GM12878 (cell line): ENCODE results near the gene SLC17A2. TPM values are rescaled to one million over a fixed set of nuclear protein-coding genes. Genes with fewer than 3 reads are reported as not detected.

Source experiments
- ATAC-seq: fragments of 200-7000 bp; cut with Tn5 transposase; 3 replicates; pipeline ENCODE4 v1.9.1; 2020; ENCODE audit warnings: mild to moderate bottlenecking, moderate library complexity
- BruUV-seq: library from RNA; stranded (reverse); fragments of 400-500 nt; replicated peaks from 2 replicates; lab custom pipeline; 2021; lab: Mats Ljungman, UMichigan
- CTCF ChIA-PET: fragments of 300-600 bp; sonication (Branson Sonifier 250); formaldehyde crosslinking; extraction: SDS; loops from one replicate; lab custom pipeline; 2021; ENCODE audit warnings: inconsistent platforms; lab: Yijun Ruan, JAX
- POLR2A ChIA-PET: fragments of 350-600 bp; formaldehyde crosslinking; extraction: SDS; loops from one replicate; lab custom pipeline; 2021; ENCODE audit warnings: inconsistent platforms; lab: Charles Lee
- RAD21 ChIA-PET: fragments of 300-600 bp; sonication (Branson Sonifier 250); formaldehyde crosslinking; loops from one replicate; lab custom pipeline; 2023; ENCODE audit warnings: antibody characterized with exemption; ENCODE audit not compliant: unreplicated experiment; lab: Charles Lee
- SMC1A ChIA-PET: fragments of 300-600 bp; sonication (Branson Sonifier 250); formaldehyde crosslinking; loops from one replicate; lab custom pipeline; 2023; ENCODE audit not compliant: unreplicated experiment, uncharacterized antibody; lab: Charles Lee
- DNase-seq: peaks from one replicate; pipeline ENCODE4 v3.0.0-alpha.2; 2011; ENCODE audit warnings: low read depth, low spot score
- FAIRE-seq: peaks from 3 replicates; lab custom pipeline; 2011; peaks lifted over from hg19 to GRCh38; lab: Jason Lieb, UNC
- H2AFZ ChIP-seq: 2 replicates; pipeline ENCODE4 v1.6.0; 2011; ENCODE audit warnings: low read depth, low read length, control low read depth; ENCODE audit not compliant: control insufficient read depth
- H3K27ac ChIP-seq: 2 replicates; pipeline ENCODE4 v1.5.1; 2011; ENCODE audit warnings: control low read depth; ENCODE audit not compliant: control insufficient read depth, insufficient read depth
- H3K27me3 ChIP-seq, 2 experiments: replicated peaks in 1 of 2; 2 replicates each; pipeline versions ENCODE4 v1.6.0 to v1.6.1; 2011; ENCODE audit warnings: low read length in 1 of 2; ENCODE audit not compliant: control insufficient read depth in 2 of 2, insufficient read depth in 2 of 2
- H3K36me3 ChIP-seq, 2 experiments: 2 replicates each; pipeline ENCODE4 v1.5.1; 2011; ENCODE audit warnings: low read length in 1 of 2; ENCODE audit not compliant: control insufficient read depth in 2 of 2, insufficient read depth in 2 of 2
- H3K4me1 ChIP-seq: 2 replicates; pipeline ENCODE4 v1.6.1; 2011; ENCODE audit warnings: mild to moderate bottlenecking, low read length, moderate library complexity, mixed read lengths; ENCODE audit not compliant: control insufficient read depth, insufficient read depth
- H3K4me2 ChIP-seq: 2 replicates; pipeline ENCODE4 v1.6.0; 2011; ENCODE audit warnings: control low read depth; ENCODE audit not compliant: control insufficient read depth, insufficient read depth
- H3K4me3 ChIP-seq: fragments of 200-600 bp; sonication (generic); 2 replicates; pipeline ENCODE4 v1.5.1; 2016
- H3K79me2 ChIP-seq: 2 replicates; pipeline ENCODE4 v1.6.0; 2011; ENCODE audit warnings: low read length; ENCODE audit not compliant: control insufficient read depth, insufficient read depth
- H3K9ac ChIP-seq: 2 replicates; pipeline ENCODE4 v1.8.0; 2011; ENCODE audit warnings: low read length, control low read depth, mixed read lengths; ENCODE audit not compliant: control insufficient read depth, insufficient read depth
- H3K9me3 ChIP-seq: replicated peaks from 3 replicates; pipeline ENCODE4 v1.5.1; 2011; ENCODE audit warnings: mild to moderate bottlenecking, low read length; ENCODE audit not compliant: control insufficient read depth, insufficient read depth
- H4K20me1 ChIP-seq: 2 replicates; pipeline ENCODE4 v1.6.0; 2011; ENCODE audit not compliant: control insufficient read depth, insufficient read depth
- CREB1 ChIP-seq: IDR thresholded peaks from 2 replicates; pipeline ENCODE4 v1.6.1; 2012; ENCODE audit warnings: low read depth, mild to moderate bottlenecking, inconsistent platforms
- HDAC6 ChIP-seq: fragments of 200-600 bp; sonication (generic); IDR thresholded peaks from one replicate; pipeline ENCODE4 v1.8.0; 2017; ENCODE audit warnings: antibody characterized with exemption; ENCODE audit not compliant: unreplicated experiment
- POU2F2 ChIP-seq: IDR thresholded peaks from 3 replicates; pipeline ENCODE4 v1.6.1; 2011; ENCODE audit warnings: low read depth, mild to moderate bottlenecking, low read length, borderline replicate concordance
- SIN3A ChIP-seq: IDR thresholded peaks from 2 replicates; pipeline ENCODE4 v1.6.1; 2012; ENCODE audit warnings: low read depth, low read length, improper control_type of control experiment
- SMC3 ChIP-seq: IDR thresholded peaks from 2 replicates; pipeline ENCODE4 v1.6.1; 2011; ENCODE audit warnings: low read length, improper control_type of control experiment, borderline replicate concordance
- SUZ12 ChIP-seq: fragments of 200-600 bp; sonication (generic); IDR thresholded peaks from one replicate; pipeline ENCODE4 v1.6.1; 2018; ENCODE audit warnings: antibody characterized with exemption, mild to moderate bottlenecking; ENCODE audit not compliant: unreplicated experiment
- WGBS: methylation state at CpG from one replicate; pipeline ENCODE4 v1.1.6; 2016; ENCODE audit warnings: low lambda C conversion rate; ENCODE audit not compliant: insufficient replicate concordance, insufficient coverage; ENCODE audit errors: missing lambda C conversion rate; 5-methylcytosine and 5-hydroxymethylcytosine counted together
- in situ Hi-C: fragments of 300-500 bp; cut with MboI; formaldehyde crosslinking; loops from 9 replicates; pipeline ENCODE4 v1.14.3; 2018; ENCODE audit warnings: mixed read lengths
- intact Hi-C: fragments of 100-400 bp; cut with micrococcal nuclease; formaldehyde crosslinking; loops from one replicate; pipeline ENCODE4 v1.14.2; 2022; ENCODE audit not compliant: unreplicated experiment
- polyA plus RNA-seq, 11 experiments: library from polyadenylated mRNA; depleted of rRNA in 4 of 11; unstranded in 6 of 11; stranded (reverse) in 5 of 11; fragments of >200 nt; fragmentation: Nextera tagmentation in 4 of 11; fragmentation: Illumina TruSeq in 1 of 11; extraction: Ambion mirVana in 4 of 11; extraction: Trizol in 1 of 11; gene quantifications; 1 replicate in 1 of 11; 2 replicates in 10 of 11; pipeline versions ENCODE4 v1.2.1 to v1.2.3, GENCODE V29; 2011 to 2016; ENCODE audit warnings: inconsistent platforms in 2 of 11, missing spikeins in 2 of 11, low read depth in 1 of 11
- total RNA-seq, 4 experiments: library from RNA; depleted of rRNA in 3 of 4; stranded (reverse); fragments of >200 nt in 3 of 4; fragmentation: Illumina TruSeq in 1 of 4; extraction: Trizol in 1 of 4; gene quantifications; 2 replicates each; pipeline versions ENCODE4 v1.2.1 to v1.2.3, GENCODE V29; 2013 to 2021
- TF ChIP-seq, protein P1 (sequence below): fragments of 150-350 bp; IDR thresholded peaks from 2 replicates; pipeline ENCODE4 v1.6.1; 2016; ENCODE audit warnings: low read depth, low read length
- TF ChIP-seq, protein P2 (sequence below): fragments of 450-650 bp; IDR thresholded peaks from 2 replicates; pipeline ENCODE4 v1.6.1; 2016; ENCODE audit warnings: mild to moderate bottlenecking

SLC17A2 gene
- total and polyA plus RNA-seq, 10 of the 15 experiments (the other 5 are each of a cell fraction or from before 2014, with no cell fraction given) = not detected

DNA sequence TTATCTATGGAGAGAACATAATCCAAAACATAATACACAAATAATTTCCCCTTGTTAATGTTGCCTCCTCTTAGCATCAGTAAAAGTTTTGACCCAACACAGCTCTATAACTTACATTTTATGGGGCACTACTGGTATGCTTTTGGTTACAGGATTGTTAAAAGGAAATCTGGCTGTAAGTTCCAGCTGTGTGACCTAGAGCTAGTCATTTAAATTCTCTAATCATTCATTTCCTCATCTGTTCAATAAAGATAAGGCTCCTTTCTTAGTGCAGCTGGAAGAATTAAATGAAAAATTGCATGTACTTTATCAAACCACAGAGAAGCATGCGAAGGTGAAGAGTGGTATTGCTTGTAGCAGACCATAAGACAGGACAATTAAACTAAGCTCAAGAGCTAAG lies 4.6 kb downstream of the SLC17A2 start (continued):
- TF ChIP-seq, protein P1, sequence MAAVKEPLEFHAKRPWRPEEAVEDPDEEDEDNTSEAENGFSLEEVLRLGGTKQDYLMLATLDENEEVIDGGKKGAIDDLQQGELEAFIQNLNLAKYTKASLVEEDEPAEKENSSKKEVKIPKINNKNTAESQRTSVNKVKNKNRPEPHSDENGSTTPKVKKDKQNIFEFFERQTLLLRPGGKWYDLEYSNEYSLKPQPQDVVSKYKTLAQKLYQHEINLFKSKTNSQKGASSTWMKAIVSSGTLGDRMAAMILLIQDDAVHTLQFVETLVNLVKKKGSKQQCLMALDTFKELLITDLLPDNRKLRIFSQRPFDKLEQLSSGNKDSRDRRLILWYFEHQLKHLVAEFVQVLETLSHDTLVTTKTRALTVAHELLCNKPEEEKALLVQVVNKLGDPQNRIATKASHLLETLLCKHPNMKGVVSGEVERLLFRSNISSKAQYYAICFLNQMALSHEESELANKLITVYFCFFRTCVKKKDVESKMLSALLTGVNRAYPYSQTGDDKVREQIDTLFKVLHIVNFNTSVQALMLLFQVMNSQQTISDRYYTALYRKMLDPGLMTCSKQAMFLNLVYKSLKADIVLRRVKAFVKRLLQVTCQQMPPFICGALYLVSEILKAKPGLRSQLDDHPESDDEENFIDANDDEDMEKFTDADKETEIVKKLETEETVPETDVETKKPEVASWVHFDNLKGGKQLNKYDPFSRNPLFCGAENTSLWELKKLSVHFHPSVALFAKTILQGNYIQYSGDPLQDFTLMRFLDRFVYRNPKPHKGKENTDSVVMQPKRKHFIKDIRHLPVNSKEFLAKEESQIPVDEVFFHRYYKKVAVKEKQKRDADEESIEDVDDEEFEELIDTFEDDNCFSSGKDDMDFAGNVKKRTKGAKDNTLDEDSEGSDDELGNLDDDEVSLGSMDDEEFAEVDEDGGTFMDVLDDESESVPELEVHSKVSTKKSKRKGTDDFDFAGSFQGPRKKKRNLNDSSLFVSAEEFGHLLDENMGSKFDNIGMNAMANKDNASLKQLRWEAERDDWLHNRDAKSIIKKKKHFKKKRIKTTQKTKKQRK = no peak
- TF ChIP-seq CREB1 (no peak), SIN3A (no peak), HDAC6 (no peak), SMC3 (no peak)
- TF ChIP-seq, protein P2, sequence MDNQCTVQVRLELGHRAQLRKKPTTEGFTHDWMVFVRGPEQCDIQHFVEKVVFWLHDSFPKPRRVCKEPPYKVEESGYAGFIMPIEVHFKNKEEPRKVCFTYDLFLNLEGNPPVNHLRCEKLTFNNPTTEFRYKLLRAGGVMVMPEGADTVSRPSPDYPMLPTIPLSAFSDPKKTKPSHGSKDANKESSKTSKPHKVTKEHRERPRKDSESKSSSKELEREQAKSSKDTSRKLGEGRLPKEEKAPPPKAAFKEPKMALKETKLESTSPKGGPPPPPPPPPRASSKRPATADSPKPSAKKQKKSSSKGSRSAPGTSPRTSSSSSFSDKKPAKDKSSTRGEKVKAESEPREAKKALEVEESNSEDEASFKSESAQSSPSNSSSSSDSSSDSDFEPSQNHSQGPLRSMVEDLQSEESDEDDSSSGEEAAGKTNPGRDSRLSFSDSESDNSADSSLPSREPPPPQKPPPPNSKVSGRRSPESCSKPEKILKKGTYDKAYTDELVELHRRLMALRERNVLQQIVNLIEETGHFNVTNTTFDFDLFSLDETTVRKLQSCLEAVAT = no peak

DNA sequence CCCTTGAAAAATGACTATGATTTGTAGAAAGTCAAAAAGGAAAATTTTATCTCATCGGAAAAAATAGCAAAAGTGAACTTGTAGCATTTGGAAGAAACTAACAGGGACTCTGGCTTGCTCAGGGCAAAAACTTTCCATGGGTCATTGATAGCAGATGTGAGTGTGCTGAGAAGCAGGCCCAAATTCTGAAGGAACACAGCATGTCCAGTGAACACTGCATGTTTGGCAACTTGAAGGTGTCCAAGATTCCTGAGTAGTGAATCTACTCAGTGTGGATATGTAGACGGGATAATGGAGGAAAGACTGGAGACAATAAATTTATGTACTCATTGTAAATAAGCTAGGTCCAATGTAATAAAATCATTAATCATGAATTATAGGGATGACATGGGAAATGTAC lies 8.2 kb downstream of the SLC17A2 start:
- Histone ChIP-seq H3K4me3 (no peak overlapping the region), H3K27ac (no peak overlapping the region), H3K27me3 (no peaks in the 10 kb centered on the region; a peak in 1 of 4 replicates), H3K9ac (no peak overlapping the region), H3K79me2 (no peaks in the 10 kb centered on the region), H2AFZ (no peak overlapping the region), H3K9me3 (no peaks in the 10 kb centered on the region), H4K20me1 (no peaks in the 10 kb centered on the region), H3K4me1 (no peaks in the 10 kb centered on the region), H3K4me2 (no peak overlapping the region), H3K36me3 (no peaks in the 10 kb centered on the region)
- TF ChIP-seq POU2F2 (no peak), SUZ12 (no peak)
- in situ Hi-C loops (no loop called here), intact Hi-C loops (no loop called here)
- FAIRE-seq = no peak
- BruUV-seq = no TSS peak
- 55% methylated on average over 2 of the region's 2 CpGs for WGBS
- DNase-seq = no peak
- ChIA-PET SMC1A (no interaction called here), CTCF (no interaction called here), POLR2A (no interaction called here), RAD21 (interaction anchor here (0.5 kb wide), 1 partner anchor 582 kb away, joined by 3 read pairs; no protein-coding TSS in a partner anchor)
- ATAC-seq = no peak
